NCI-H1105 (cell line): ENCODE data around the gene MYH9.

ENCODE experiments used
- DNase-seq: peaks from one replicate; lab custom pipeline; 2025; lab: John Stamatoyannopoulos, UW

Gene MYH9

DNA sequence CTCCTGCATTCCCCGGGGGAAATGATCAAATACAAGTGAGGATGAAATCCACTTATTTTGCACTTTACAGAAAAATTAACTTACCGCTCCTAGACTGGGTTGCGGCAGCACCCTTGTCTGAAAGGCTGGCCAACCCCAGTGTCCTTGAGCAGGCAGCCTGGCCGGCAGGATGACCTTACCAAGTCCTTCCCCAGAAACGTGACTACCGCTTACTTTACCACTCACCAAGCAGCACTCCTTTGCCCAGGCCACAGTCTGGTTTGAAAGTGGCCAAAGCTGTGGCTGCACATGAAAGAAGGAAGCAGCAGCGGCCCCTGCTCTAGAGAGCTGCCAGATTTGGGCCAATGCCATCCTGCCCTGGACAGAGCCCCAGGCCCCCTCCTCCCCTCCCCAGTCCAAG is 20.3 kb downstream of the MYH9 start:
- DNase-seq = no peak

DNA sequence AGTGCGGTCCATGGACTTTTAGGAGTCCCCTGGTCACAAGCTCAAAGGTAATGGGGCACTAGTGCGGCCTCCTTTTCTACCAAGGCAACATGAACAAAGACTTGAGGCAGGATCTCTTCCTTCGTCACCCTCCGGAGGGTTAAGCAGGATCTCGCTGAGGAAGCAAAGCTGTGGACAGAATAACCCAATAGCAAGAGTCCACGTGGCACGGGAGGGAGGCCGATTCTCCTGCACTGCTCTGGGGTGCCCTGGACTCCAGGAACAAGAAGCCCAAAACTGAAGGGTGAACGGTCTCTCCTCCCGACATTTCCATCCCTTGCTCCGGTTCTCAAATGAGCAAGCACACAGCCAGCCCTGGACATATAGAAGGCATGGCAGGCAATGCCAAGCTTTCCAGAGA is 20.7 kb downstream of the MYH9 start:
- no peak for DNase-seq

DNA sequence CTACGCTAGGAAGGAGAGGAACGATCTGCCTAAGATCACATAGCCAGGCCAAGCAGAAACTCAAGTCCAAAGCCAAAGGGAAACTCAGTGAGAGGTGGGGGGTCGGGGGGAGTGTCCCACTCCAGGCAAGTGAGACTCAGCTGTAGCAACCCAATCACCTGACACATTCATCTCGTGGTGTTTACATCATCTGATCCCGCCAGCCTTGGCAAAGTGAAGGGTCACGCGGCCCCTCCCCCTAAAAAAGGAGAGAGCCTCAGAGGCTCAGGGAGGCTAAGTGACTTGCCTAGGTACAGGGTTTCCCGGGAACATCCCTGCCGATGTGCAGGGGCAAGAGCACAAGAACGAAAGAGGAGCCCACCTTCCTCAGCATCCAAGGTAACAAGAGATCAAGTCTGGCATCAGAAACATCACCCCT is 21.5 kb downstream of the MYH9 start:
- DNase-seq = no peak

DNA sequence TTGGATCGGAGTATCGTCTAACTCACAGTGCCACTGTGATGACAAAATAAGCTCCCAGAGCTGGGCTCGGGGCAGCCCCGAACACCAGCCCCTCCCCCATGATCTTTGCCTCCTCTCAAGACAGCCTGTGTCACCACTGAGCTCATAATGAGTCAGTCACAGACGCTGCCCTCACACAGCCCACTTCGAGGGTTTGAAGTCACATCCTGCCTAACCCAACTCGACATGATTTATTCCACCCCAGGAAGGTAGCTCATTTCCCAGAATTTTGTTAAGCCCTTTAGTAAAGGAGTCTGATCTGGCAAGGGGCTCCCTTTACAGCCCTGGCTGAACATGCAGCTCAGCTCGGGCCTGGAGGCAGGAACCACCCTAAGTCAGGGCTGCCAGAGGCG is 22.8 kb downstream of the MYH9 start:
- no peak for DNase-seq

DNA sequence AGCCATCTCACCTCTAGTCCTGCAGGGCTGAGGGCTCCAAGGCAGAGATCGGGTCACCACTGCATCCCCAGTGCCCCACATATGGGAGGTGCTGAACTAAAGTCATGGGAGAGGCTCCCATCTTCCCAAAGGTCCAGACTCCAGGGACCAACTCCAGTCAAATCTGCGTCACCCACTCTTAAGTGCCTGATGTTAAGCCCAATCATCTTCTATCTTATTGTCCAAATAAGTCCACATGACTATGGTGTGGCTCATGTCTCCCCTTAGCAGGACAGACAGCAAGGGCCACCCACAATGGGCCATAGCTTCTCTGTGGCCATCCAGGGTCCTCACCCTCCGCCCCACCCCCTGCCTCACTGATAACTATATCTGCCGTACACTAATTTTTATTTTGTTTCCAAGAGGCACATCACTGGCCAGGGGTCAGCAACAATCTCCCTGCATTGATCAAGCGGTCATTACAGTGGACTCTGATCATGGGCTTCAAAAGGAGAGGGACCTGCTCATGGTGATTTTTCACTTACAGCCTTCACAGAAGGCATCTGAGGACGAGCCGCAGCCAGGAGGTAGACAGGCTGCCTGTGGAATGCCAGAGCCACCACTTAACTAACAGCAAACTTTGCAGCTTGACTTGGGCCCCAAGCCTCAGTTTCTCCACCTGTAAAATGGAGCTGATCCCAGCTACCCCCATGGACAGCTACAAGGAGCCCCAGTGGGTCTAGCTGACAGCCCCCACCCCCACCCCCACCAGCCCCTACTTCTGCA is 23.3 kb downstream of the MYH9 start:
- no peak for DNase-seq

DNA sequence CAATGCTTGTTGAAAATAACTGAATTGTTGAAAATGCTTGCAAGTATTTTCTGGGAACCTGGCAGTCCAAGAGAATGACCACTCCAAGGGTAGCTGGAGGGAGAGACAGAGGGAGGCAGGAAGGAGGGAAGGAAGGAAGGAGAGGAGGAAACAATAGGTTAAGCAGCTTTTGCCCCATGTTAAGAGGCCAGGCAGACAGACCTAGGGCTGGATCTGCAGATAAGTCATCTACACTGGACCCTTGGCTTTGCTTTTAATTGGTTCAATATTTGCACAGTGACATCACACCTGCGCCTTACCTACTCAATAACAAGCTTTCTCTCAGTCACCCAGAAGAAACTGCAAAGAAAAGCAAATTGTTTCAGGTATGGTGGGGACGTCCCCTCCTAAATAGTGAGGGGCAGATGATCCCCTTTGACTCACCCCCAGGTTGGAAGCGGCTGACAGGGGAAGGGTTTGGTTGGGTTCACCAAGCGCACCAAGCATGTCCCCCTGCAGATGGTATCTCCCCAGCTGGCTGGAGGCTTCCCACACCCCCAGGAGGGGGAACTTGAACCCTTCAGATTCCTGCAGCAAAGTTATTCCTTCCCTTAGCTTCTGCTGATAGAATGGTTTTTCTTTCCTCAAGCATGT is 24.3 kb downstream of the MYH9 start:
- DNase-seq = no peak

DNA sequence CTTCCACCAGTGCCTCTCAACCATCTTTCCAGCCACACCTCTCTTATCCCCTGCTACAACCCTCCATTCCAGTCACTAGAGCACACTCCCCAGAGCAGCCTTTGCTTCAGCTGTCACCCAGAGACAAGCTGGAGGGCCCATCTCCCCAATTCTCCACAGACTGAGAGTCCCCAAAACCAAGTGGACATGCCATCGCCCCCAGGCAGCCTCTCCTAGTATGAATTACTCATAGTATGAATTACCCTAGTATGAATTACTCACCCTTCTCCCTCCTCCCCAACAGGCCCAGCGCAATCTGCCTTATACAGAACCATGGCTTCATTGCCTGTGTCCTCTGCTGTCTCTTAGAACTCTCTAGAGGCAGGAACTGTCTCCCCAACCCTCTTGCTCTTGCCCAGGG is 24.8 kb downstream of the MYH9 start:
- no peak for DNase-seq

DNA sequence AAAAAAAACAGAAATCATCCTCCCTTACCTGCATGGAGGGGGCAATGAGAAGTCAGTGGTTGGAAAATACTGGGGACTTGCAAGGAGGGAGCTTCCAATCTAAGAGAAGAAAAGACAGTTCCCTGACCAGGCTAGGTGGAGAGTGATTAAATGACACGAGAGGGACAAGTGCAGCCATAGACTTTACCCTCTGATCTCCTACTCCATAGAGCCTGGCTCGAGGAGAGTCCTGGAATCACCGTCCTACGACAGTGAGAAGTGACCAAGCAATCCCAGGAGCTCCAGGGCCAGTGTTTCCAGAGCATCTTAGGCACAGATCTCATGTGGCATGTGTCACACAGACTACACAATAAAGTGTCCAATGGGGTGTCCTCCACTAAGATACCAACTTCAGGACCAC is 25.7 kb downstream of the MYH9 start:
- no peak for DNase-seq

DNA sequence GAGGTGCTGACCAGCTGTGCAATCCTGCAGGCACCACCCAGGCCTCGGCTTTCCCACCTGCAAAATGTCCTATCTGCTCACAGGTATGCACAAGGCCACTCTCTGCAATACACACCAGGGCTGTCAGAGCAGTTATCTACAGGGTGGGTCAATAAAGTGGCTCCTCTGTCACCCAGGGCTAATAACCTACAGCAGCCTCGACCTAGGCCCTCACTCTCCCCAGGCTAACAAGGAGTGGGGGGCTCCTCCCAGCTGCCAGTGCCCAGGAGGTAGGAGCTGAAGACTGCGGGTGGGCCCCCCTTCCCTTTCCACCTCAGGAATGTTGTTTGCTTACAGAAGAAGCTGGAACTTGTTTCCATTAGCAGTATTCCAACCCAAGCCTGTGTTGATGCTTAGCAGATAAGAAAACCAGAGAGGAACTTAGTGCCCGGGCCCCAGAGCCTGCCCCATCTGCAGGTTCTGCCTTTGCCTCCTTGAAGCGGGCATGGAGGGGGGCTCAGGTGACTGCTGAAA is 26.8 kb downstream of the MYH9 start:
- no peak for DNase-seq

DNA sequence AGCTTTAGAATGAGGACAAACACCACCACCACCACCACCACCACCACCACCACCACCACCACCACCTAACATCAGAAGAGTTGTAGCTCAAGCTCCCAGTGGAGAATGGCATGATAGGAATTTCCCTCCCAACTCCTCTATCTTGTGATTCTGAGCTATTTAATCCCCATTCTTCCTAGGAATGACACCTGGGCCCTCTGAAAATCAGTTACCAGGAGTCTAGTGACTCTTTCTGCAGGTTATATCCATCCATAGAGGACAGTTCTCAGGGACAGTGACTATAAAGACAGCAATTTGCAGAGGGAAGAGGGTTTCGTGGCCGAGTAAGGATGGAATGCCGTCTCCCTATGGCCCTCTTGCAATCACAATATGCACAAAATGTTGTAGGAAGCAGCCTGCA is 27.8 kb downstream of the MYH9 start:
- no peak for DNase-seq

DNA sequence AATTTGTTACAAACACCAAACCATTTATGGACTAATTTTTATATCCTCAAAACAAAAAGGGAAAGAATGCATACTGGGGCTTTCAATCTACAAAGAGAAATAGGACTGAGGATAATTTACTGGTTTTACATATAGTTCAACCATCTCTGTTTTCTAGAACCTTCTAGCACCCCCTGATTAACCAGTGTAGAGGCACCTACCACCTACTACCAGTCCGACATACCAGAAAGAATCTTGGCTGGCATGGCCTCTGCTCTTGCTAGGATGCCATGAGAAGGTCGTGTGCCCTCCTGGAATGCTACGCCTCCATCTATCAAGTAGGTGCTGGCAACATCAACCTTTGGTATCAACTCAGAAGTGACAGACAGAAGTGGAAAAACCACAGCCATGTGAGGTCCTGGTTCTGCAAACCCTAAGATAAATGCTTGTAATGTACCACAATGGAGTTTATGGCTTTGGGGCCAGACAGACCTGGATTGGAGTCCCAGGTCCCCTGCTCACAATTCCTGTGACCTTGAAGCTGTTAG is 28.2 kb downstream of the MYH9 start:
- no peak for DNase-seq

DNA sequence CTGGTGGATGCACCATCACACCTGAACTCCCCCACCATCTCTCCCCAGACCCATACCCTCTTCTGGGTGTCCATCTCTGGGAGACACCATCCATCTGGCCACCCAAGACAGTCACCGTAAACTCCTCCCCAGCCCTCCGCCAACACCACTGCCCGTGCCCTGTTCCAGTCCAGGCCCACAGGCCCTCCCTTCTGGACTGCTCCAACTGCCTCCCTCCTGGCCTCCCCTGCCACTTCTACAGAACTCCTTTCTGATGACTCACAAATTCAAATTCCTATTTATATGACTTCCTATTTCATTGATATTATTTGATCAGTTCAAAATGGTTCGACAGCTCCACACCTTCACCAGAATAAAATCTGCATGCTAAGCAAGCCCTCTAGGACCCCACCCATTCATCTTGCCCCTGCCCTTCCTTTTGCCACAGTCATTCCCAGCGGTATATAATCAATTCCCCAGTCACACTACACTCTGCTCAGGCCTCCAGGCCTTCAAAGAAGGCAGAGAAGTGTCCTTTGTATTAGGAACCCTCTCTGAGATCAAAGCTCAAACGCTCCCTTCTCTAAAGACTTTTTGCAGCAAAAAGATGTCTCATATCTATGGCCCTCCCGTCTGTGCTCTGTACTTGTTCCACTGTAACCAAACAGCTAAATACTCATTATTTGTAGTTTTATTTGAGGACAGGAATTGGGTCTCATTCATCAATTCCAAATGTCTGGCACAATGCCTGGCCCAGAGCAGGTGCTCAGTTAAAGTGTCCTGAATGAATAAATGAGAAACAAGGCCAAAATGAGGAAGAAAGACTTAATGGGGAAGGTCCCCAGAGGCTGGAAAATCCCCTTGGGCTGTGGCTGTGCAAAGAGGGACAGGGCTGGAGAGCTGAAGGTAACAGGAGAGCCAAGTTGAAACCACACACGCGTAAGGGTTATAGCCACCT is 29.0 kb downstream of the MYH9 start:
- DNase-seq = no peak

DNA sequence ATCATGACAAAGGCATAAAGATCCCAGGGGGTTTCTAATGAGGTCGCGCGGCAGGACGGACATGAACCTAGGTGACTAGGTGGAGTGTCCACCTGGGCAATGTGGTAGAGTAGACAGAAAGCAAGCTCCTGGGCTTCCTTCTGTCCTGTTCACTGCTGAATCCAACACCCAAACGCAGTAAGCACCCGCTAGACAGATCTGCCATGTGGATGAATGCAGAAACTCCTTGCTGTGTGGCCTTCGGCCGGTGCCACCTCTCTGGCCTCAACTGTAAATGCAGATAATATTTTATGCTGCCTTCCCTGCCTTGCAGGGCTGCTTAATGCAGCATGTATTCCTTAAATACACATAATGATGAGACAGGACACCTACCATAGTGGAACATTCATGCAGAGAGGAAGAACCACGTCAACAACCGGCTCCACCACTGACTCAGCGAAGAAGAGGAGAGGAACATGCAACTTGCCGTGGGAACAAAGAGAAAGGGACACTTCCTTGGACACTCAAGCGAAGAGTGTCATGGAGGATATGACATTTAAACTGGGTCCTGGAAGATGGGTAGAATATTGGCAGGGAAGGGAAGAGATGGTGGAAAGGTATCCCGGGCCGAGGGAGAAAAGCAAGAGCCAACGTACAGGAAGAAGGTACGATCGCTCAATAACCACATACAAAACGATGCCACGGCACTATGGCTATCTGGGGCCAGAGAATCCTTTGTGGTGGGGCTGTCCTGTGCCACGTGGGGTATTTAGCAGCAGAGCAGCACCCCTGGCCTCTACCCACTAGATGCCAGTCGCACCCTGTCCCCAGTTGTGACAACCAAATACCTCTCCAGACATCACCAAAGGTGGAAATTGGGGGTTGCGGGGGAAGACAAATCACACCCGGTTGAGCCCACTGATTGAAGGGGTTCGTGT is 30.8 kb downstream of the MYH9 start:
- DNase-seq = no peak

DNA sequence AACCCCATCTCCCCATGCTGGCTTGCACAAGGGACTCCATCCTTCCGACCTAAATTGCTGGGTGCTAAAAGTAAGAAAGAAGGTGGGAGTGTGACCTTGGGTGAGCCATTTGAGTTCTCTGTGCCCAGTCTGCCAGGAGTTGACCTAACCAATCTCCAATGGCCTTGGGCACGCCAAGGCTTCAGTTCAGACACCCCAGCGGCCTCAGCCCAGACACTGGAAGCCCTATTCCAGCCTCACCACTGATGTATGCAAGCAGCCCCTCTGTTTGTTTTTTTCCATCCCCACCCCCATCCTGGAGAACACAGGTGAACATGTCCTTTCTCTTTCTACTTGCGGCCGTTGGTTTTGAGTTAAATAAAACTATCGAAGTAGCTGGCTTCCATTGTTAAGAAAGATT is 31.9 kb downstream of the MYH9 start:
- no peak for DNase-seq

DNA sequence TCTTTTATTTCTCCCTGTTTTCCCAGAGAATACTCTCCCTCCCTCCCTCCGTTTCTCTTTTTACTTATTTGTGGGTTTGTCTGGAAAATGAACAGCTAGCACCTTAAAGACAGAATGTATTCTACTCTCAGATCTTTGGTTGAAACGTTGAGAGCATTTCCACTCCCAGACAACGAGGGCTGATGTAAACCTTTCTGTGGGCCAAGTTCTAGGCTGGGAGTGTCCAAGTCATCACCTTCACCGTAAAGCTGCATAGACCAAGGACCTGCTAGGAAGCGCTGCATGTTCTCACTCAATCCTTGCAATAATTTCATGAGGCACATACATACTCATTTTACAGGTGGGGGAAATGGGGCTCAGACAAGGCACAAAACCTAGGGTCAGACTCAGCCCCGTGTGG is 32.4 kb downstream of the MYH9 start:
- no peak for DNase-seq

DNA sequence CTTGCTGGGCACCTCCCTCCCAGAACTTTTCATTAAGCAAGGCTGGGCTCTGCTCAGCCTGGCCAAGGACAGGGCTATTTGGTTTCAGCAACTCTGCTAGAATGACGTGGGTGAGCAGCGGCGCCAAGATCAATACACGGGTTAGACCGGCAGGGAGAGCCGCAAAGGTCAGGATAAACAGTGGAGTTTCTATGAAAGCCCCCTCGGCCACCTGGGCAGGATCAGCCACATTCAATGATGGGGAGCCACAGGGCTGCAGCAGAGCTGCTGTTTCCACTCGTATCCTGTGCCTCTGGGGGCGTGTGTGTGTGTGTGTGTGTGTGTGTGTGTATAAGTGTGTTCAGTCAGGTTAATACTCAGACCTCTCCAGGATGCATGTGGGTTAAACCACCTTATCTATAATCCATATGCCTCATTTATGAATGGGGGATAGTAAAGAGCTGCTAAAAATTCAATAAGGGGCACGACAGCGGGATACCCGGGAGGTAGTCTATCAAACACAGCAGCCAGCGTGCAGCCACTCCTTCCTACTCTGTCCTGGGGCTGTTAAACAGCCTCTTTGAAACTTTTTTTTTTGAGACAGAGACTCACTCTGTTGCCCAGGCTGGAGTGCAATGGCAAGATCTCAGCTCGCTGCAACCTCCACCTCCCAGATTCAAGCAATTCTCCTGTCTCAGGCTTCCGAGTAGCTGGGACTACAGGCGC is 34.8 kb downstream of the MYH9 start:
- DNase-seq = no peak

DNA sequence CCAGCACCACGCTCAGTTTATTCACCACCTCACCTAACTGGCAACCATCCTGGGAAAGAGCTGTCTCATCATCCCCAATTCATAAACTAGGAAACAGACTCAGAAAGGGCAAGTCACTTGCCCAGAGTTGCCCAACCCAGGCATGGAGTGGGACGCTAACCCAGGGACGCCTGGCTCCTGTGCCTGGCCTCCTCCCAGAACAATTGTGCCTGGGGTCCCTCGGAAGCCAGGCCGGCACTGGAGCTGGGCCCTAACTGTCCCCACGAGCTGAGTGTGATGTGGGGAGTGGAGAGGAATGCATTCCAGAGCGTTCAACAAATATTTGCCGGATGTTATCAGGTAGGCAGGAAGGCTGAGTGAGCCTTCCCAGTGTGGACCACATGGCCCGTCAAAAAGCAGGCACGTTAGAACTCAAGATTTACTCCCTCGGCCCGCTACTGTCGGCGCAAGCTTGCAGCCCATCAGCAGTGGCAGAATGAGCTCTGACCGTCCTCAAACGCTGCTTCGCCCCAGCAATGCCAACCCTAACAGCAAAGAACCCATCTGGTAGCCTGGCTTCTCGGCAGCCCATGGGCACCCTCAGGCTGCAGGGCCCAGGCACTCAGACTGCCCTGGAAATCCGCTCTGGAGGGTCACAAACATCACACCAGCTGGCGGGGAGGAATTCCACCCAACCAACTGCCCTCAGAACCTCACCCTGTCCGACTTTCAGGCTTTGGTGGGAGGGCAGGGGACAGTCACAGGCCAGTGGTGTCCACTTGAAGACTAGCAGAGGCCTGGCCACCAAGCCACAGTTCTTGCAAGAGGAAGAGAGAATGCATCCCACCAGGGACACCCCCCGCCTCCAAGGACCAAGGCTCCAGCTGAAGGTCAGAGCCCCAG is 35.6 kb downstream of the MYH9 start:
- no peak for DNase-seq

DNA sequence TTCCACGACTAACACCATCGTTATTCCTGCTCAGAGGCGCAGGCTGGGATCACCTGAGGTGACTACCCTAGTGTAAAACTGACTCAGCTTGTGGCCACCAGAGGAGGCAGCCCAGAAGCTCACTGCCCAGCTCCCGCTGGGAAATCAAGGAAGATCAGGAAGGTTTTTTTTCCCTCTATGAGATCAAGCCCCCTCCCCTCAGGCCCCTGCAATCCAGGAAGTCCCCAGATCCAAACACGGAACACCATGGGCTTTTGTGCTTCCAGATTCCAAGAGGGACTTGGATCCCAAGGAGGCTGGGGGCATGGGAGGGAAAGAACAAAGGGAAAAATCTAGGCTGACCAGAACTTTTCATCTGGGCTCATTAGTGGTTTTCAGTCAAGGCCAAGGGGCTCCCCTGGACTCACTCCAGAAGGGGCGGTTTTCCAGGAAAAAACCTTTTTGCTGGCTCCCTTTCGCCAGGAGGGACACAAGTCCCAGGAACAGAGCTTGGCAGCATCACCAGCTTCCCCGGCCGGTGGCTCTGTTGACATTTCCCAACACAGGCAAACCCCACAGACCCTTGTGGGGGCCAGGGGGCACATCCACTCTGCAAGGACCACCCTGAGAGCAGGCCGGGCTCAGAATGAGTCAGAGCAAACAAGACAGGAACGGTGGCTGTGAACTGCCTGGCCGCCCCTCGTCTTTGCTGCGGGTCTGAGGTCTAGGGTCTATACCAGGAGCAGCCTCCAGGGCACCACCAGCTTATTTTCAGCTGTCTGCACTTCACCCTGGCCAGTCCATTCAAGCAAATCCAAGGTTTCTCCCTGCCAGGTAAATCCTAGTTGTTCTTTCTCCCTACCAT is 36.8 kb downstream of the MYH9 start:
- no peak for DNase-seq

DNA sequence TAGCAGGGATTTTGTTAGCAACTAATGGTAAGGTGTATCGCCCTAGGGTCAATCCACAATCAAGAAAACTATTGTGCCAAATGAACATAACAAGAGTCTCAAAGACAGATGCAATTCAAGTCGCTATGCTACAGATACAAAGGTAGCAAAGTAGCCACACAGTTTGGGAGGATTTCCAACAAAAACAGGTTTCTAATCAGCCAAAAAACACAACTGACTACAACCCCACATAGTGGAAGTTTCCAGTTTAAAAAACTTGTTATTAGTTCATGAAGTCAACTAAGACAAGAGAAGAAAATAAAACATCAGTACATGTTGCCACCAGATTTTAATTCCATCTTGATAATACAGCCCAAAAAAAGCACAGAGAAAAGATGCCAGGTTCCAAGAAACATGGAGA is 38.0 kb downstream of the MYH9 start:
- DNase-seq = no peak
